ENCODE data around the gene CYSTM1.
"Not testable (repeated sequence)": the region's sequence is repeated elsewhere in the genome, so short reads cannot be mapped to it uniquely, and the experiment has no call there.

The CYSTM1 gene

DNA sequence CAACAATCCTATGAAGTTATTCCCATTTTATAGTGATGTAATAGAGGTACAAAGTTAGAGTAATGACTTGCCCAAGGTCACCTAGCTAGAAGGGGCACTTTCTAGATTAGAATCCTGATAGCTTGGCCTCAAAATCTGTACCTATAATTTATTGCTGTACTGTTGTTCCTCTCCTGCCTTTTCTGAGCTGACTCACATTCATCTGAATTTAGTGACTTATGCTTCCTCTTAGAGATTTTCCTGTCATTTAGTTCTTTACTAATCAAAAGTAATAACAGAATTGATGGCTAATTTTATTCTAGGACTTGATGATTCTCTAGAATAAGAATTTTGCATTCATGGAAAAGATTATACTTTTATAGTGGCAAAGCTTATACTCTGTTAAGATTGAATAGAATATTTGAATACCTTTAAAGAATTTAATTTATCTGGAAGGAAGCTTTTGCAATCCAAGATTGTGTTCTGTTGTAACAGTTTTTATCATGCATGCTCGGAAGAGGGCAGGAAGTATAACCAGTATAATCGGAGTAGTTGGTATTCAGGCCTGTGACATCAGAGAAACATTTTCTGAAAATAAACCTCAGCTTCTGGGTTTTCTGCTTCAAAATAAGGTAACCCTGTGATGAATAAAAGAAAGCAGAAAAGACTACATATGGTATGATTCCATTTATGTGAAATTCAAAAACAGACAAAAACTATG, 21.3 kb downstream of the CYSTM1 start:
- Histone ChIP-seq H3K4me2 (ENCODE audit: low read length) (no peak overlapping the region), H3K9me3 (replicated peaks; ENCODE audit: low read length) (no peaks in the 10 kb centered on the region), H3K36me3 (ENCODE audit: insufficient read depth, low read length) (no peaks in the 10 kb centered on the region), H3K4me3 (ENCODE audit: low read length) (no peak overlapping the region), H3K27me3 (ENCODE audit: control insufficient read depth, insufficient read depth, low read length) (peaks cover 8% of the 10 kb centered on the region), H3K4me1 (ENCODE audit: control insufficient read depth, insufficient read depth, low read length) (no peaks in the 10 kb centered on the region), H3K9ac (ENCODE audit: low read depth, low read length) (no peak overlapping the region)

DNA sequence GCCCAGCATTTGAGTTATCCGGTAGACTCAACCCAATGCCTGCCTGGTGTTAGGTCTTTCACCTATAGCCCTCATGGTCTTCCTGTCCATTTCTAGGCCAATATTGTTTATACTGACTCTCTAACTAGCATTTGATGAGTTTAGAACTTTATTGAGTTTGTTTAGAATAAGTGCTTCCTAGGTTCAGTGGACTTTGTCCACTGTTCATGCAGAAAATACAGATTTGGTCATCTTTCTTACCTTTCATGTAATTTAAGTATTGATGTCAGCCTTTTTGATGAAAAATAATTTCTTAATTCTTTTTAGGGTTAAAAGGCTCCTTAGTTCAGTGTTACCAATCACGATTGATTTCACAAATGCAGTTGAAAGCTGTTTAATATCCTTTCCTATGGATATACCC, 22.0 kb downstream of the CYSTM1 start:
- no peaks in the 10 kb centered on the region for H3K9me3 ChIP-seq (replicated peaks; ENCODE audit: low read length)
- no peaks in the 10 kb centered on the region for H3K36me3 ChIP-seq (ENCODE audit: insufficient read depth, low read length)
- H3K4me1 ChIP-seq (ENCODE audit: control insufficient read depth, insufficient read depth, low read length): peaks cover under 1% of the 10 kb centered on the region
- H3K4me2 ChIP-seq (ENCODE audit: low read length): no peak overlapping the region
- no peaks in the 10 kb centered on the region for H3K27me3 ChIP-seq (ENCODE audit: control insufficient read depth, insufficient read depth, low read length)
- no peak overlapping the region for H3K4me3 ChIP-seq (ENCODE audit: low read length)
- no peak overlapping the region for H3K9ac ChIP-seq (ENCODE audit: low read depth, low read length)

DNA sequence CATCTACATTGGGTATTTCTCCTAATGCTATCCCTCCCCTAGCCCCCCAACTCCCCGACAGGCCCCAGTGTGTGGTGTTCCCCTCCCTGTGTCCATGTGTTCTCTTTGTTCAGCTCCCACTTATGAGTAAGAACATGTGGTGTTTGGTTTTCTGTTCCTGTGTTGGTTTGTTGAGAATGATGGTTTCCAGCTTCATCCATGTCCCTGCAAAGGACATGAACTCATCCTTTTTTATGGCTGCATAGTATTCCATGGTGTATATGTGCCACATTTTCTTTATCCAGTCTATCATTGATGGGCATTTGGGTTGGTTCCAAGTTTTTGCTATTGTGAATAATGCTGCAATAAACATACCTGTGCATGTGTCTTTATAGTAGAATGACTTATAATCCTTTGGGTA, 23.9 kb downstream of the CYSTM1 start:
- H3K4me1 ChIP-seq (ENCODE audit: control insufficient read depth, insufficient read depth, low read length); H3K4me2 ChIP-seq (ENCODE audit: low read length); H3K27me3 ChIP-seq (ENCODE audit: control insufficient read depth, insufficient read depth, low read length); H3K4me3 ChIP-seq (ENCODE audit: low read length); H3K9ac ChIP-seq (ENCODE audit: low read depth, low read length); H3K9me3 ChIP-seq (replicated peaks; ENCODE audit: low read length); H3K36me3 ChIP-seq (ENCODE audit: insufficient read depth, low read length): not testable (repeated sequence)

DNA sequence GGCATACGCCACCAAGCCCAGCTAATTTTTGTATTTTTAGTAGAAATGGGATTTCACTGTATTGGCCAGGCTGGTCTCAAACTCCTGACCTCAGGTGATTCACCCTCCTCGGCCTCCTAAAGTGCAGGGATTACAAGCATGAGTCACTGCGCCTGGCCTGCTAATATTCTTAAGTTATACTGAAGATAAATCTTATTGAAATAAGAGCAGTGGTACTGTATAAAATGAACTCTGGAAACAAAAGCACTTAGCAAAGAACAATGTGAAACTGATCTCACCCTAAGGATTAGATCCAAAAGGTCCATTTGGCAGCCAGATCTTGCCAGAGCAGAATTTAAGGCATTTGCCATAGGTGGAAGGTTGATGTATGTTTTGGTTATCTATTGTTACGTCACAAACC, 27.1 kb downstream of the CYSTM1 start:
- Histone ChIP-seq H3K4me2 (ENCODE audit: low read length) (no peak overlapping the region), H3K27me3 (ENCODE audit: control insufficient read depth, insufficient read depth, low read length) (peaks cover 15% of the 10 kb centered on the region), H3K4me3 (ENCODE audit: low read length) (no peak overlapping the region), H3K36me3 (ENCODE audit: insufficient read depth, low read length) (no peaks in the 10 kb centered on the region), H3K9me3 (replicated peaks; ENCODE audit: low read length) (no peaks in the 10 kb centered on the region), H3K4me1 (ENCODE audit: control insufficient read depth, insufficient read depth, low read length) (peaks cover 4% of the 10 kb centered on the region), H3K9ac (ENCODE audit: low read depth, low read length) (no peak overlapping the region)

DNA sequence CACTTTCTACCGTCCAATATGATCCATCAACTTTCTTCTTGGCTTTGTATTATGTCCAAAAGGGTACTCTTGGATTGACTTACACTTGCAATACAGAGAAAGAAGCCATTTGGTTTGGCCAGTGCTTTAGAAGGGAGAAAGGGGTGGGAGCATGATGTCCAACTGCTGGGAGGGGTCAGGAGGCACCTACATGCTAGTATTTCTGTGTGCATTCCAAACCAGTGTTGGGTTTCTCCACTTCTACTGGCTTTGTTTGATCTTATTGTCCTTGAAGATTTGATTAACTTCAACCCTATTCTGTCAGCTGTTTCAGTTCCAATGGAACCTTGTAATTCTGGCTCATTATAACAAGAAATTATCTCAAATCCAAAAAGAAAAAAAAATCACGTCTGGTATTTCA, 27.6 kb downstream of the CYSTM1 start:
- H3K4me3 ChIP-seq (ENCODE audit: low read length): no peak overlapping the region
- no peaks in the 10 kb centered on the region for H3K36me3 ChIP-seq (ENCODE audit: insufficient read depth, low read length)
- no peaks in the 10 kb centered on the region for H3K9me3 ChIP-seq (replicated peaks; ENCODE audit: low read length)
- no peak overlapping the region for H3K4me2 ChIP-seq (ENCODE audit: low read length)
- H3K27me3 ChIP-seq (ENCODE audit: control insufficient read depth, insufficient read depth, low read length): peaks cover 18% of the 10 kb centered on the region
- no peak overlapping the region for H3K9ac ChIP-seq (ENCODE audit: low read depth, low read length)
- H3K4me1 ChIP-seq (ENCODE audit: control insufficient read depth, insufficient read depth, low read length): peaks cover 4% of the 10 kb centered on the region

DNA sequence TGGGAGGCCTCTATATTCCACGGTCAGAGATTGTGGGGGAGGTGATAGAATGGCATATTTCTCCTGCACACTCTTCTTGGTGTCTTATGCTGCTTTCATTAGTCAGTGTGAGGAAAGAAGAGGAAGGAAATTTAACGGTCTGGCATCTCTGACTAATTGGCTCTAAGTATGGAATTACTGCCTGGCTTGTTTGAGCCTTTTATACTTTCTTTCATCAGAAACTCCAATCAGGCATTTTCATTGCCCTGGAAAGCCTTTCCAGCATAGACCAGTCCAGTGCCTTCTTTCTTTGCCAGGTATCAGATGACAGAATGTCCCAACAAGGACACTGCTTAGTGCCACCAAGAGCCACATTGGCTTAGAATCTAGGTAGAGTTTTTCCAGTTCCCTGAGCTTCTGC, 30.2 kb downstream of the CYSTM1 start:
- Histone ChIP-seq H3K4me3 (ENCODE audit: low read length) (no peak overlapping the region), H3K4me2 (ENCODE audit: low read length) (no peak overlapping the region), H3K4me1 (ENCODE audit: control insufficient read depth, insufficient read depth, low read length) (peaks cover 4% of the 10 kb centered on the region), H3K9me3 (replicated peaks; ENCODE audit: low read length) (no peaks in the 10 kb centered on the region), H3K27me3 (ENCODE audit: control insufficient read depth, insufficient read depth, low read length) (peaks cover 21% of the 10 kb centered on the region), H3K9ac (ENCODE audit: low read depth, low read length) (no peak overlapping the region), H3K36me3 (ENCODE audit: insufficient read depth, low read length) (no peaks in the 10 kb centered on the region)

DNA sequence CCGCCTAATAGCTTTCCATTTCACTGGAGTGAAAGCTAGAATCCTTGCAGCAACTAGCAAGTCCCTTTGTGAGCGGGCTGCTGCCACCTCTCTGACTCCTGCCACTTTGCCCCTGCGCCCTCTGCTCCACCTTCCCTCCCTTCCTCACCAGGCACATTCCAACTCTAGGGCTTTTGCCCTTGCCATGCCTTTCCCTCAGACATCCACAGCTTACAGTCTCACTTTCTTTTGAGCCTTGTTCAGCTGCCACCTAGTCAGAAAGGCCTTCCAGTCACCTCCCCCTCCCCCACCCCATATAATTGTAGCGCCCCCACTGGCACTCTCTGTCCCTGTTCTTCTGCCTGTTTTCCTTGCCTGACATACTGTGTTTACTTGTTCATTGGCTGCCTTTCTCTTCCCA, 31.0 kb downstream of the CYSTM1 start:
- Histone ChIP-seq H3K4me2 (ENCODE audit: low read length) (no peak overlapping the region), H3K9ac (ENCODE audit: low read depth, low read length) (no peak overlapping the region), H3K4me1 (ENCODE audit: control insufficient read depth, insufficient read depth, low read length) (peaks cover 4% of the 10 kb centered on the region), H3K27me3 (ENCODE audit: control insufficient read depth, insufficient read depth, low read length) (peaks cover 21% of the 10 kb centered on the region), H3K9me3 (replicated peaks; ENCODE audit: low read length) (no peaks in the 10 kb centered on the region), H3K4me3 (ENCODE audit: low read length) (no peak overlapping the region), H3K36me3 (ENCODE audit: insufficient read depth, low read length) (no peaks in the 10 kb centered on the region)

DNA sequence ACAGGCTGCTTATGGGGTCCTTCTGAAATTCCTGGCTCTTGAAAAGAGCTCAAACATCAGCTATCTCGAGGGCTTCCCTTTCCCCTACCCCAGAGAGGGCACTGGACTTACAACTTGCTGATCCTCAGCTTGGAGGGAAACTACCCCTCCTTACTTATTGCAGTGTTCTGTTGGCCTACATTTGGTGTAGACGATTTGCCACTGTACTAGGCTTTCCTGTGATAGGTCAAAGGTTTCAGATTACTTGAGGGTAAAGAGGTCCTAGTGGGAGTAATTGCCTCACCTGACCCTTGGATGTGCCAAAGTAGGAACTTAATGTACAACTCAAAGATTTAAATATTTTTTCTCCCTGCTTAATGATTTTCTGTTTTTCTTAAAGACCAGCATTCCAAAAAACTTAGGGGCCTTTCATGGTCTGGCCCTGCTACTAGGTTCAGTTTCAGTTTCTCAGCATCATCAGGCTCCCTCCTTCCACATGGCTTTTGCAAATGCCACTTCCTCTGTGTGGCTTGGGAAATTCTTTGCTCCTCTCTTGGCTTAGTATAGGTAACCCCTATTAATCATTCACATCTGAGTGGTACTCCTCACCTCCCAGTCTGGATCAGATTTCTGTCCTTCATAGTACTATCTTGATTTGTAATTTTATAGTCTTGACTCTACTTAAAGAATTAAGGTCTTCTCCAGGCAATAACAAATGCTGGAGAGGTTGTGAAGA, 32.4 kb downstream of the CYSTM1 start:
- no peaks in the 10 kb centered on the region for H3K4me1 ChIP-seq (ENCODE audit: control insufficient read depth, insufficient read depth, low read length)
- no peaks in the 10 kb centered on the region for H3K36me3 ChIP-seq (ENCODE audit: insufficient read depth, low read length)
- no peak overlapping the region for H3K4me3 ChIP-seq (ENCODE audit: low read length)
- H3K9me3 ChIP-seq (replicated peaks; ENCODE audit: low read length): no peaks in the 10 kb centered on the region
- H3K4me2 ChIP-seq (ENCODE audit: low read length): no peak overlapping the region
- no peak overlapping the region for H3K9ac ChIP-seq (ENCODE audit: low read depth, low read length)
- peaks cover 24% of the 10 kb centered on the region for H3K27me3 ChIP-seq (ENCODE audit: control insufficient read depth, insufficient read depth, low read length)

DNA sequence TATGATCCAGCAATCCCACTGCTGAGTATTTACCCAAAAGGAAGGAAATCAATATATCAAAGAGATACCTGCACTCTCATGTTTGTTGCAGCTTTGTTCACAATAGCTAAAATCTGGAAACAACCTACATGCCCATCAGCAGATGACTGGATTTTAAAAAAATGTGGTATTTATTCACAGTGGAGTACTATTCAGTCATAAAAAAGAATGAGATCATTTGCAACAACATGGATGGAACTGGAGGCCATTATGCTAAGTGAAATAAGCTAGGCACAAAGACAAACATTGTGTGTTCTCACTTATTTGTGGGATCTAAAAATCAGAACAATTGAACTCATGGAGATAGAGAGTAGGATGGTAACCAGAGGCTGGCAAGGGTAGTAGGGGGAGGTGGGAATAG, 33.1 kb downstream of the CYSTM1 start:
- H3K27me3 ChIP-seq (ENCODE audit: control insufficient read depth, insufficient read depth, low read length): peaks cover 18% of the 10 kb centered on the region
- H3K4me2 ChIP-seq (ENCODE audit: low read length): no peak overlapping the region
- no peak overlapping the region for H3K9ac ChIP-seq (ENCODE audit: low read depth, low read length)
- no peaks in the 10 kb centered on the region for H3K9me3 ChIP-seq (replicated peaks; ENCODE audit: low read length)
- no peak overlapping the region for H3K4me3 ChIP-seq (ENCODE audit: low read length)
- no peaks in the 10 kb centered on the region for H3K36me3 ChIP-seq (ENCODE audit: insufficient read depth, low read length)
- H3K4me1 ChIP-seq (ENCODE audit: control insufficient read depth, insufficient read depth, low read length): no peaks in the 10 kb centered on the region

DNA sequence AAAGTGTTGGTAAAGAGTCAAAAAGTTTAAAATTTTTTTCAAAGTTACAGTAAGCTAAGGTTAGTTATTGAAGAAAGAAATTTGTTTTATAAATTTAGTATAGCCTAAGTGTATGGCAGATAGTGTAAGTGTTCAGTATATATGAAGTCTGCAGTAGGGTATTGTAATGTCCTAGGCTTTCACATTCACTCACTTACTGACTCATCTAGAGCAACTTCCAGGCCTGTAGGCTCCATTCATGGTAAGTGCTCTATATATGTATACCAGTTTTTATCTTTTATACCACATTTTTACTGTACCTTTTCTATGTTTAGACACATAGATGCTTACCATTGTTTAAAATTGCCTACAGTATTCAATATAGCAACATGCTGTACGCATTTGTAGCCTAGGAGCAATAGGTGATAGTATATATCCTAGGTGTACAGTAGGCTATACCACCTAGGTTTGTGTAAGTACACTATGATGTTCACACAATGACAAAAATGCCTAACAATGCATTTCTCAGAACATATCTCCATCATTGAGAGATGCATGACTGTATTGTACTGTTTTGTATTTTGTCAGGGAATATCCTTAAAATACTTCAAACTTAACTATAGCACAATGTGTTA, 38.5 kb downstream of the CYSTM1 start:
- no peaks in the 10 kb centered on the region for H3K36me3 ChIP-seq (ENCODE audit: insufficient read depth, low read length)
- H3K27me3 ChIP-seq (ENCODE audit: control insufficient read depth, insufficient read depth, low read length): peaks cover 49% of the 10 kb centered on the region
- H3K4me3 ChIP-seq (ENCODE audit: low read length): no peak overlapping the region
- no peak overlapping the region for H3K9ac ChIP-seq (ENCODE audit: low read depth, low read length)
- H3K9me3 ChIP-seq (replicated peaks; ENCODE audit: low read length): no peaks in the 10 kb centered on the region
- no peaks in the 10 kb centered on the region for H3K4me1 ChIP-seq (ENCODE audit: control insufficient read depth, insufficient read depth, low read length)
- no peak overlapping the region for H3K4me2 ChIP-seq (ENCODE audit: low read length)

DNA sequence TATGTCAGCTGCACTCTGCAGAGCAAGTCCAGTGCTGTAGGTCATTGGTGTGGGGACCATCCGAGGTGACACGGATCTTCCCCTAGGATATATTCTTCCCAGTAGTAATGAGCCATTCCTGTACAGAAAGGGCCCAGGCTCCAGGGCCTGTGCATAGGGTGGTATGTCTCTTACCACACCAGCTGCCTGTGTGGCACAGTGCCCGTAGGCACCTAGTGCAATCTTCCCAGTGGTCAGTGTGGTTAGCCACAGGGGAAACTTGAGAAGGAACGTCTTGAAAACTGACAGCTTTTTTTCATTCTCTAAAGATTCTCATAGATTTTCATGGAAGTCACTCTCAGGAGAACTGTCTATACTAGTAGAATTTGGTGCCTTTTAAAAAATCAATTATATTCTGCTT, 39.8 kb downstream of the CYSTM1 start:
- Histone ChIP-seq H3K36me3 (ENCODE audit: insufficient read depth, low read length) (no peaks in the 10 kb centered on the region), H3K9ac (ENCODE audit: low read depth, low read length) (no peak overlapping the region), H3K4me2 (ENCODE audit: low read length) (no peak overlapping the region), H3K4me1 (ENCODE audit: control insufficient read depth, insufficient read depth, low read length) (peaks cover 3% of the 10 kb centered on the region), H3K9me3 (replicated peaks; ENCODE audit: low read length) (no peaks in the 10 kb centered on the region), H3K4me3 (ENCODE audit: low read length) (no peak overlapping the region), H3K27me3 (ENCODE audit: control insufficient read depth, insufficient read depth, low read length) (peaks cover 58% of the 10 kb centered on the region)

DNA sequence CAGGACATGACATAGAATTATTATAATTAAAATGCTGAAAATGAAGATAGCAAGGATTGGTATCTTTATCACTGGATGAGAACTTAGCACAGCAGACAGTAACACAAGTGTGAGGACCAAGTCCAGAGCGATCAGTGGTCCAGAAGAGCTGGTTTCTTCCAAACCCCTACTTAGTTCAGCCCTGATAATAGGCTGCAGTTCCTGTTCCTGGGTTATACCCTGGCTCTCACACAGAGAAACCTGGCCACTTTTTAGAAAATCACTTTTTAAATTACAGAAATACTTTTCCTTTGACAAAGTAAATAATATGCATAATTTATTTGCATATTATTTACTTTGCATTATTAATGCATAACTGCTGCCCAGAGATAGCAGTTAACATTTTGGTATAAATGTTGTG, 40.3 kb downstream of the CYSTM1 start:
- Histone ChIP-seq H3K36me3 (ENCODE audit: insufficient read depth, low read length) (no peaks in the 10 kb centered on the region), H3K9me3 (replicated peaks; ENCODE audit: low read length) (no peaks in the 10 kb centered on the region), H3K4me2 (ENCODE audit: low read length) (no peak overlapping the region), H3K9ac (ENCODE audit: low read depth, low read length) (no peak overlapping the region), H3K4me3 (ENCODE audit: low read length) (no peak overlapping the region), H3K4me1 (ENCODE audit: control insufficient read depth, insufficient read depth, low read length) (peaks cover 7% of the 10 kb centered on the region), H3K27me3 (ENCODE audit: control insufficient read depth, insufficient read depth, low read length) (peaks cover 58% of the 10 kb centered on the region)
